HCT116 (cell line): ENCODE measurements around the gene KASH5. TPM values are rescaled to one million over a fixed set of nuclear protein-coding genes. Genes with fewer than 3 reads are reported as not detected.

ENCODE experiments used
- ATAC-seq: fragments of 200-7000 bp; cut with Tn5 transposase; 2 replicates; pipeline ENCODE4 v1.9.1; 2020; ENCODE audit warnings: mild to moderate bottlenecking, moderate library complexity
- BruUV-seq: library from RNA; stranded (reverse); fragments of 400-500 nt; replicated peaks from 2 replicates; lab custom pipeline; 2021; lab: Mats Ljungman, UMichigan
- CTCF ChIA-PET: fragments of 300-600 bp; sonication (Branson Sonifier 250); formaldehyde crosslinking; loops from one replicate; lab custom pipeline; 2021; ENCODE audit warnings: antibody characterized with exemption; lab: Charles Lee
- POLR2A ChIA-PET: fragments of 300-600, 350-600 bp; sonication (Branson Sonifier 250); formaldehyde crosslinking; loops from one replicate; lab custom pipeline; 2021; ENCODE audit warnings: antibody characterized with exemption; lab: Charles Lee
- RAD21 ChIA-PET, 2 experiments: fragments of 300-600 bp; sonication (Branson Sonifier 250); formaldehyde crosslinking; loops; one replicate each; lab custom pipeline; 2023; ENCODE audit warnings: low total read pairs in 2 of 2; ENCODE audit not compliant: uncharacterized antibody in 2 of 2, unreplicated experiment in 2 of 2, low non-redundant PET in 1 of 2; lab: Charles Lee
- DNase-seq: peaks from one replicate; pipeline ENCODE4 v3.0.0-alpha.2; 2010; ENCODE audit warnings: low read depth, low spot score
- H2AFZ ChIP-seq: fragments of 200-600 bp; shearing (Covaris generic), sonication (generic); 2 replicates; pipeline ENCODE4 v1.6.1; 2017; ENCODE audit warnings: low read depth, mixed run types, mixed read lengths, antibody characterized with exemption, low read length; ENCODE audit not compliant: poor library complexity, severe bottlenecking
- H3K27ac ChIP-seq: 2 replicates; pipeline ENCODE4 v1.5.1; 2012; ENCODE audit warnings: low read depth, low read length
- H3K27me3 ChIP-seq: fragments of 200-600 bp; sonication (generic); 2 replicates; pipeline ENCODE4 v1.6.1; 2016; ENCODE audit warnings: mixed run types, low read length, mixed read lengths; ENCODE audit not compliant: insufficient read depth
- H3K36me3 ChIP-seq, 2 experiments: fragments of 200-500 bp in 1 of 2; fragments of 200-600 bp in 1 of 2; sonication (Bioruptor generic) in 1 of 2; sonication (generic) in 1 of 2; 2 replicates each; pipeline versions ENCODE4 v1.5.1 to v1.6.1; 2014 to 2016; ENCODE audit warnings: low read length in 2 of 2, inconsistent platforms in 1 of 2, mixed read lengths in 1 of 2, mixed run types in 1 of 2; ENCODE audit not compliant: insufficient read depth in 2 of 2, control insufficient read depth in 1 of 2
- H3K4me1 ChIP-seq, 2 experiments: fragments of 200-600 bp in 1 of 2; sonication (generic) in 1 of 2; 2 replicates each; pipeline versions ENCODE4 v1.5.1 to v1.6.1; 2012 to 2017; ENCODE audit warnings: low read length in 2 of 2, inconsistent platforms in 1 of 2, mild to moderate bottlenecking in 1 of 2, mixed read lengths in 1 of 2, mixed run types in 1 of 2, moderate library complexity in 1 of 2; ENCODE audit not compliant: insufficient read depth in 2 of 2, control insufficient read depth in 1 of 2
- H3K4me2 ChIP-seq: fragments of 200-600 bp; sonication (generic); 2 replicates; pipeline ENCODE4 v1.6.1; 2017; ENCODE audit warnings: mixed run types, low read length, mixed read lengths
- H3K4me3 ChIP-seq, 2 experiments: fragments of 200-600 bp in 1 of 2; sonication (generic) in 1 of 2; replicated peaks in 1 of 2; 2 replicates each; pipeline ENCODE4 v1.5.1; 2011 to 2016; ENCODE audit warnings: low read length in 2 of 2, control low read depth in 1 of 2, low read depth in 1 of 2, mild to moderate bottlenecking in 1 of 2, mixed read lengths in 1 of 2, mixed run types in 1 of 2
- H3K79me2 ChIP-seq: fragments of 200-600 bp; sonication (generic); 2 replicates; pipeline ENCODE4 v1.6.1; 2017; ENCODE audit warnings: mild to moderate bottlenecking, mixed run types, low read length, moderate library complexity, mixed read lengths; ENCODE audit not compliant: insufficient read depth
- H3K9ac ChIP-seq: fragments of 200-600 bp; sonication (generic); 2 replicates; pipeline ENCODE4 v1.6.1; 2016; ENCODE audit warnings: low read length, mixed read lengths
- H3K9me2 ChIP-seq: fragments of 200-600 bp; sonication (generic), shearing (Covaris generic); 2 replicates; pipeline ENCODE4 v1.6.1; 2017; ENCODE audit warnings: mixed run types, mild to moderate bottlenecking, moderate library complexity; ENCODE audit not compliant: insufficient read depth
- H3K9me3 ChIP-seq, 2 experiments: fragments of 200-500 bp in 1 of 2; fragments of 200-600 bp in 1 of 2; sonication (Bioruptor generic) in 1 of 2; sonication (generic) in 1 of 2; 2 replicates each; pipeline ENCODE4 v1.6.1; 2014 to 2017; ENCODE audit warnings: low read length in 2 of 2, mixed read lengths in 2 of 2, inconsistent platforms in 1 of 2, low read depth in 1 of 2, mild to moderate bottlenecking in 1 of 2, mixed run types in 1 of 2, moderate library complexity in 1 of 2; ENCODE audit not compliant: control insufficient read depth in 1 of 2, insufficient read depth in 1 of 2
- H4K20me1 ChIP-seq: fragments of 200-600 bp; sonication (generic), shearing (Covaris generic); 2 replicates; pipeline ENCODE4 v1.6.1; 2017; ENCODE audit warnings: mixed run types, mild to moderate bottlenecking, moderate library complexity; ENCODE audit not compliant: insufficient read depth
- CBX3 ChIP-seq: IDR thresholded peaks from 2 replicates; pipeline ENCODE4 v1.6.1; 2012; ENCODE audit warnings: low read depth
- CEBPB ChIP-seq: IDR thresholded peaks from 2 replicates; pipeline ENCODE4 v1.6.1; 2012; ENCODE audit warnings: low read depth
- EGR1 ChIP-seq: IDR thresholded peaks from 2 replicates; pipeline ENCODE4 v1.6.1; 2012; ENCODE audit warnings: low read depth
- ELF1 ChIP-seq: IDR thresholded peaks from 2 replicates; pipeline ENCODE4 v1.6.1; 2012; ENCODE audit warnings: low read depth, borderline replicate concordance
- EZH2 ChIP-seq: fragments of 200-600 bp; sonication (generic); IDR thresholded peaks from 2 replicates; pipeline ENCODE4 v1.6.1; 2017; ENCODE audit warnings: antibody characterized with exemption, mixed run types
- EZH2phosphoT487 ChIP-seq: fragments of 200-600 bp; IDR thresholded peaks from 2 replicates; pipeline ENCODE4 v1.6.1; 2018; ENCODE audit warnings: antibody characterized with exemption, borderline replicate concordance
- POLR2A ChIP-seq: IDR thresholded peaks from 2 replicates; pipeline ENCODE4 v1.7.0; 2011; ENCODE audit warnings: borderline replicate concordance; ENCODE audit not compliant: insufficient read depth, insufficient read length; ENCODE audit errors: extremely low read depth
- SIN3A ChIP-seq: IDR thresholded peaks from 2 replicates; pipeline ENCODE4 v1.6.1; 2012; ENCODE audit warnings: low read depth
- SP1 ChIP-seq: IDR thresholded peaks from 2 replicates; pipeline ENCODE4 v1.6.1; 2012; ENCODE audit warnings: low read depth
- SRF ChIP-seq: IDR thresholded peaks from 2 replicates; pipeline ENCODE4 v1.6.1; 2012; ENCODE audit warnings: low read depth
- YY1 ChIP-seq: IDR thresholded peaks from 2 replicates; pipeline ENCODE4 v1.6.1; 2011; ENCODE audit warnings: low read length, low read depth, moderate library complexity, mild to moderate bottlenecking; ENCODE audit not compliant: insufficient replicate concordance; ENCODE audit errors: extremely low read depth
- ZFX ChIP-seq: fragments of 450-650 bp; IDR thresholded peaks from 2 replicates; pipeline ENCODE4 v1.6.1; 2017
- ZNF274 ChIP-seq: fragments of 200-500 bp; sonication (Bioruptor generic); IDR thresholded peaks from 2 replicates; pipeline ENCODE4 v1.6.1; 2014; ENCODE audit warnings: mild to moderate bottlenecking, low read depth, low read length, inconsistent platforms
- intact Hi-C: fragments of 100-400 bp; cut with micrococcal nuclease; formaldehyde crosslinking; loops from 2 replicates; pipeline ENCODE4 v1.10.0; 2022
- total RNA-seq: library from RNA; stranded (reverse); gene quantifications from one replicate; pipeline ENCODE4 v1.2.1, GENCODE V29; 2021; ENCODE audit not compliant: unreplicated experiment
- TF ChIP-seq, protein P1 (sequence below): IDR thresholded peaks from 2 replicates; pipeline ENCODE4 v1.6.1; 2011; ENCODE audit warnings: mild to moderate bottlenecking, low read length, moderate library complexity; ENCODE audit not compliant: insufficient replicate concordance; ENCODE audit errors: extremely low read depth
- TF ChIP-seq, protein P2 (sequence below), 3 experiments: fragments of 200-600 bp in 1 of 3; sonication (generic) in 1 of 3; IDR thresholded peaks in 2 of 3; conservative IDR thresholded peaks in 1 of 3; 2 replicates each; pipeline ENCODE4 v1.5.1; 2012 to 2017; ENCODE audit warnings: low read depth in 2 of 3, low read length in 2 of 3, antibody characterized with exemption in 1 of 3, borderline replicate concordance in 1 of 3, control low read depth in 1 of 3, mild to moderate bottlenecking in 1 of 3, mixed read lengths in 1 of 3, mixed run types in 1 of 3, moderate library complexity in 1 of 3; ENCODE audit not compliant: insufficient read depth in 1 of 3
- TF ChIP-seq, protein P3 (sequence below): IDR thresholded peaks from 2 replicates; pipeline ENCODE4 v1.6.1; 2012

The KASH5 gene
- total RNA-seq, 1 experiment from 2014 or later = not detected

DNA sequence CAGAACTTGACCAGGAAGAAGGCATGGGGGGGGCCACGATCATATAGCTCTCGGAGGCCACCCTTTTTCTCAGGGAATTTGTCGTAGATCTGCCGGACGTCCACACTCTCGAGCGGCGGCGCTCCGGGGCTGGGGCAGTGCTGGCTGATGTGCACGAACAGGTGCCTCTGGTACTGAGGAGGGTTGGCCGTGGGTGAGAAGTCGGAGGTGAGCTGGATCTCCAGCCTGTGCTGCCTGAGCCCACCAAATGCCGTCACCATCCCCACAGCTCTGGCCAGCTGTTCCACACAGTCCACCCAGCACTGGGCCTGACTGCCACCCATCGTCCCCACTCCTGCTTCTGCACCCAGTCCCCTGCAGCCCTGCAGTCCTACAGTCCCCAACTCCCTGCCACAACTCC is 40.9 kb upstream of the KASH5 start:
- TF ChIP-seq, protein P1, sequence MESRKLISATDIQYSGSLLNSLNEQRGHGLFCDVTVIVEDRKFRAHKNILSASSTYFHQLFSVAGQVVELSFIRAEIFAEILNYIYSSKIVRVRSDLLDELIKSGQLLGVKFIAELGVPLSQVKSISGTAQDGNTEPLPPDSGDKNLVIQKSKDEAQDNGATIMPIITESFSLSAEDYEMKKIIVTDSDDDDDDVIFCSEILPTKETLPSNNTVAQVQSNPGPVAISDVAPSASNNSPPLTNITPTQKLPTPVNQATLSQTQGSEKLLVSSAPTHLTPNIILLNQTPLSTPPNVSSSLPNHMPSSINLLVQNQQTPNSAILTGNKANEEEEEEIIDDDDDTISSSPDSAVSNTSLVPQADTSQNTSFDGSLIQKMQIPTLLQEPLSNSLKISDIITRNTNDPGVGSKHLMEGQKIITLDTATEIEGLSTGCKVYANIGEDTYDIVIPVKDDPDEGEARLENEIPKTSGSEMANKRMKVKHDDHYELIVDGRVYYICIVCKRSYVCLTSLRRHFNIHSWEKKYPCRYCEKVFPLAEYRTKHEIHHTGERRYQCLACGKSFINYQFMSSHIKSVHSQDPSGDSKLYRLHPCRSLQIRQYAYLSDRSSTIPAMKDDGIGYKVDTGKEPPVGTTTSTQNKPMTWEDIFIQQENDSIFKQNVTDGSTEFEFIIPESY = no peak
- TF ChIP-seq ZFX (no peak), CEBPB (no peak), SRF (no peak), CBX3 (no peak), POLR2A (no peak), EZH2 (no peak), EZH2phosphoT487 (no peak), YY1 (no peak), EGR1 (no peak), ZNF274 (no peak), SIN3A (no peak), SP1 (no peak), ELF1 (no peak)
- TF ChIP-seq, protein P2, sequence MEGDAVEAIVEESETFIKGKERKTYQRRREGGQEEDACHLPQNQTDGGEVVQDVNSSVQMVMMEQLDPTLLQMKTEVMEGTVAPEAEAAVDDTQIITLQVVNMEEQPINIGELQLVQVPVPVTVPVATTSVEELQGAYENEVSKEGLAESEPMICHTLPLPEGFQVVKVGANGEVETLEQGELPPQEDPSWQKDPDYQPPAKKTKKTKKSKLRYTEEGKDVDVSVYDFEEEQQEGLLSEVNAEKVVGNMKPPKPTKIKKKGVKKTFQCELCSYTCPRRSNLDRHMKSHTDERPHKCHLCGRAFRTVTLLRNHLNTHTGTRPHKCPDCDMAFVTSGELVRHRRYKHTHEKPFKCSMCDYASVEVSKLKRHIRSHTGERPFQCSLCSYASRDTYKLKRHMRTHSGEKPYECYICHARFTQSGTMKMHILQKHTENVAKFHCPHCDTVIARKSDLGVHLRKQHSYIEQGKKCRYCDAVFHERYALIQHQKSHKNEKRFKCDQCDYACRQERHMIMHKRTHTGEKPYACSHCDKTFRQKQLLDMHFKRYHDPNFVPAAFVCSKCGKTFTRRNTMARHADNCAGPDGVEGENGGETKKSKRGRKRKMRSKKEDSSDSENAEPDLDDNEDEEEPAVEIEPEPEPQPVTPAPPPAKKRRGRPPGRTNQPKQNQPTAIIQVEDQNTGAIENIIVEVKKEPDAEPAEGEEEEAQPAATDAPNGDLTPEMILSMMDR (IDR thresholded peaks at IDR 0.05 in 2 of 3, conservative IDR thresholded peaks at IDR 0.05 in 1 of 3; ENCODE audit: borderline replicate concordance in 1 of 3, insufficient read depth in 1 of 3, low read depth in 2 of 3, low read length in 2 of 3) = no peak
- TF ChIP-seq, protein P3, sequence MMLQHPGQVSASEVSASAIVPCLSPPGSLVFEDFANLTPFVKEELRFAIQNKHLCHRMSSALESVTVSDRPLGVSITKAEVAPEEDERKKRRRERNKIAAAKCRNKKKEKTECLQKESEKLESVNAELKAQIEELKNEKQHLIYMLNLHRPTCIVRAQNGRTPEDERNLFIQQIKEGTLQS = no peak
- Histone ChIP-seq H3K9ac (no peak overlapping the region), H3K9me2 (no peaks in the 10 kb centered on the region), H2AFZ (no peak overlapping the region), H3K9me3 (no peaks in the 10 kb centered on the region), H3K27ac (no peak overlapping the region), H3K4me3 (no peak overlapping the region), H3K79me2 (no peaks in the 10 kb centered on the region), H3K36me3 (peaks cover 30 to 46% of the 10 kb centered on the region in 2 experiments), H3K4me2 (no peak overlapping the region), H4K20me1 (no peaks in the 10 kb centered on the region), H3K27me3 (no peaks in the 10 kb centered on the region), H3K4me1 (no peaks in the 10 kb centered on the region)
- DNase-seq (no peak), ATAC-seq (no peak)
- RAD21 ChIA-PET = no interaction called here
- no TSS peak for BruUV-seq
- CTCF ChIA-PET = no interaction called here
- POLR2A ChIA-PET = no interaction called here
- intact Hi-C loops = no loop called here
